ENCODE results near the gene NUP210.

Gene NUP210

DNA sequence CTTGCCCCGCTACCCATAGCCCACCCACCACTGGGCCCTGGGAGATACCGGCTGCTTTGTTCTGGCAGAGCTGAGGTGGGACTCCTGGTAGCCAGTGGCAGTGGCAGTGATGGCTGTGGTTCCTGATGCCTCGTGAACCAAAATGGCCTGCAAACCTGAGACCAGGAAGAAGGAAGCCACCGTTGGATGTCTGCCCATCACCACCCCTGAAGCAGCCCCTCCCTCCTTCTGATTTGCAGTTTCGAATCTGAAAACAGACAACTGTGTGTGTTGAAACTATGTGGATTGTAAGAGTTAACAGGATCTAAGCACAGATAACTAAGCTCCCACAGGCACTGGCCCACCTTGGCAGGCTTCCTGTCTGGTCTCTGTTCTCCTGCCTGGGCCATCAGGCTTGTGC, 66.6 kb downstream of the NUP210 start:
- no peak for TF ChIP-seq CTCF (conservative IDR thresholded peaks at IDR 0.05; ENCODE audit: low read length)
- no peak for TF ChIP-seq EZH2phosphoT487 (IDR thresholded peaks at IDR 0.05; ENCODE audit: borderline replicate concordance)
- Histone ChIP-seq H3K27me3 (ENCODE audit: insufficient read depth, low read length, poor library complexity, severe bottlenecking) (no peaks in the 10 kb centered on the region), H3K9me3 (ENCODE audit: insufficient read depth, low read depth, low read length) (no peaks in the 10 kb centered on the region), H3K4me3 (ENCODE audit: low read length, poor library complexity, severe bottlenecking) (no peak overlapping the region), H4K20me1 (ENCODE audit: insufficient read depth, low read length, poor library complexity, severe bottlenecking) (no peaks in the 10 kb centered on the region), H3K9ac (ENCODE audit: low read depth, low read length, poor library complexity, severe bottlenecking) (peak overlapping the region; percentile 57), H3K4me2 (ENCODE audit: low read depth, low read length, poor library complexity, severe bottlenecking) (peak overlapping the region; percentile 55), H3F3A (ENCODE audit: low read depth) (no peaks in the 10 kb centered on the region), H2AFZ (ENCODE audit: low read length) (no peak overlapping the region), H3K36me3 (ENCODE audit: insufficient read depth, low read length) (peaks cover 95% of the 10 kb centered on the region), H3K79me2 (ENCODE audit: insufficient read depth, low read length) (no peaks in the 10 kb centered on the region), H3K4me1 (ENCODE audit: insufficient read depth, low read length, poor library complexity, severe bottlenecking) (peaks cover 24% of the 10 kb centered on the region), H3K9me2 (replicated peaks; ENCODE audit: low read depth, low read length) (no peaks in the 10 kb centered on the region)

- Histone ChIP-seq H3K9me3 (ENCODE audit: insufficient read depth, low read depth, low read length) (no peaks in the 10 kb centered on the region), H3K4me3 (ENCODE audit: low read length, poor library complexity, severe bottlenecking) (no peak overlapping the region), H4K20me1 (ENCODE audit: insufficient read depth, low read length, poor library complexity, severe bottlenecking) (no peaks in the 10 kb centered on the region), H3K9me2 (replicated peaks; ENCODE audit: low read depth, low read length) (no peaks in the 10 kb centered on the region), H3K4me1 (ENCODE audit: insufficient read depth, low read length, poor library complexity, severe bottlenecking) (peaks cover 24% of the 10 kb centered on the region), H3K4me2 (ENCODE audit: low read depth, low read length, poor library complexity, severe bottlenecking) (peak overlapping the region; percentile 55), H3F3A (ENCODE audit: low read depth) (no peaks in the 10 kb centered on the region), H3K27me3 (ENCODE audit: insufficient read depth, low read length, poor library complexity, severe bottlenecking) (no peaks in the 10 kb centered on the region), H3K9ac (ENCODE audit: low read depth, low read length, poor library complexity, severe bottlenecking) (peak overlapping the region; percentile 57), H2AFZ (ENCODE audit: low read length) (no peak overlapping the region), H3K79me2 (ENCODE audit: insufficient read depth, low read length) (no peaks in the 10 kb centered on the region), H3K36me3 (ENCODE audit: insufficient read depth, low read length) (peaks cover 95% of the 10 kb centered on the region)
- no peak for TF ChIP-seq CTCF (conservative IDR thresholded peaks at IDR 0.05; ENCODE audit: low read length)
- no peak for TF ChIP-seq EZH2phosphoT487 (IDR thresholded peaks at IDR 0.05; ENCODE audit: borderline replicate concordance)
These were observed 67.4 kb downstream of the NUP210 start for GRCh38 chr3:13352621-13353131.

DNA sequence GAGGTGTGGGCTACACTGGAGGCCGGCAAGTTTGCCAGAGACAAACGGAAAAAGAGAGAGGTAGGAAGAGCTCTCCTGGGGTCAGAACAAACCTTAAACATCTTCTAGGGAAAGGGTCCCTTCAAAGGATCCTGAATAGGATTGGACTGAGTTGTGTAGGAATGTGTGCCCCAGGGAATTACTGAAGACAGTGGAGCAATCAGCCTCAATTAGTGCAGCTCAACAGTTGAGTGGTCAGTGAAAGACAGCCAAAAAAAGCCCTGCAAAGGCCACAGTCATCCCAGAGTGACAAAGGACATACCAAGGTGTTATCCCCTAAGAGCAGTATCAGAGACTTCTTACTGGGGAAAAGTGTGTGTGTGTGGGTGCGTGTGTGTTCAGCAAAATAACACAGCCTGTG, 70.3 kb downstream of the NUP210 start:
- H2AFZ ChIP-seq (ENCODE audit: low read length): no peak overlapping the region
- no peaks in the 10 kb centered on the region for H3F3A ChIP-seq (ENCODE audit: low read depth)
- H3K79me2 ChIP-seq (ENCODE audit: insufficient read depth, low read length): no peaks in the 10 kb centered on the region
- H3K9ac ChIP-seq (ENCODE audit: low read depth, low read length, poor library complexity, severe bottlenecking): no peak overlapping the region
- H4K20me1 ChIP-seq (ENCODE audit: insufficient read depth, low read length, poor library complexity, severe bottlenecking): no peaks in the 10 kb centered on the region
- no peaks in the 10 kb centered on the region for H3K27me3 ChIP-seq (ENCODE audit: insufficient read depth, low read length, poor library complexity, severe bottlenecking)
- H3K4me1 ChIP-seq (ENCODE audit: insufficient read depth, low read length, poor library complexity, severe bottlenecking): peaks cover 38% of the 10 kb centered on the region
- H3K36me3 ChIP-seq (ENCODE audit: insufficient read depth, low read length): peaks cover 98% of the 10 kb centered on the region
- no peaks in the 10 kb centered on the region for H3K9me2 ChIP-seq (replicated peaks; ENCODE audit: low read depth, low read length)
- H3K9me3 ChIP-seq (ENCODE audit: insufficient read depth, low read depth, low read length): no peaks in the 10 kb centered on the region
- no peak overlapping the region for H3K4me3 ChIP-seq (ENCODE audit: low read length, poor library complexity, severe bottlenecking)
- H3K4me2 ChIP-seq (ENCODE audit: low read depth, low read length, poor library complexity, severe bottlenecking): no peak overlapping the region
- TF ChIP-seq CTCF (conservative IDR thresholded peaks at IDR 0.05; ENCODE audit: low read length) (no peak), EZH2phosphoT487 (IDR thresholded peaks at IDR 0.05; ENCODE audit: borderline replicate concordance) (no peak)
